K562 (cell line): ENCODE measurements around the gene NPR1. TPM values are rescaled to one million over a fixed set of nuclear protein-coding genes. Genes with fewer than 3 reads are reported as not detected.
"Not testable (repeated sequence)": the region's sequence is repeated elsewhere in the genome, so short reads cannot be mapped to it uniquely, and the experiment has no call there.

Source experiments
- ATAC-seq: fragments of 200-7000 bp; cut with Tn5 transposase; 3 replicates; pipeline ENCODE4 v1.9.1; 2020; ENCODE audit warnings: moderate library complexity
- BruUV-seq: library from RNA; stranded (reverse); fragments of 400-500 nt; replicated peaks from 2 replicates; lab custom pipeline; 2021; lab: Mats Ljungman, UMichigan
- CTCF ChIA-PET: fragments of 300-600 bp; formaldehyde crosslinking; extraction: SDS; loops from one replicate; lab custom pipeline; 2021; ENCODE audit warnings: low intra/inter-chr PET ratio; lab: Yijun Ruan, JAX
- POLR2A ChIA-PET: fragments of 300-600, 350-650 bp; sonication (Branson Sonifier 250); formaldehyde crosslinking; extraction: SDS; loops from one replicate; lab custom pipeline; 2021; ENCODE audit warnings: antibody characterized with exemption, inconsistent platforms; lab: Yijun Ruan, JAX
- DNase-seq, 4 experiments: peaks; one replicate each; pipeline versions ENCODE4 v3.0.0 to v3.0.0-alpha.2; 2011 to 2018; ENCODE audit warnings: low spot score in 3 of 4, mixed read lengths in 3 of 4; ENCODE audit errors: extremely low read depth in 1 of 4
- FAIRE-seq: peaks from 2 replicates; lab custom pipeline; 2011; peaks lifted over from hg19 to GRCh38; lab: Jason Lieb, UNC
- H2AFZ ChIP-seq: 2 replicates; pipeline ENCODE4 v1.6.0; 2011; ENCODE audit warnings: low read depth, low read length, control low read depth, inconsistent platforms
- H3K27ac ChIP-seq: fragments of 200-600 bp; 3 replicates; pipeline ENCODE4 v1.8.0; 2011; ENCODE audit warnings: low read depth, mild to moderate bottlenecking, control low read depth, inconsistent platforms, low read length, moderate library complexity, mixed read lengths; ENCODE audit errors: extremely low read depth
- H3K27me3 ChIP-seq, 2 experiments: fragments of 300-600 bp in 1 of 2; 2 replicates in 1 of 2; 3 replicates in 1 of 2; pipeline versions ENCODE4 v1.6.0 to v1.8.0; 2011; ENCODE audit warnings: inconsistent platforms in 2 of 2, low read length in 2 of 2, mild to moderate bottlenecking in 1 of 2, mixed read lengths in 1 of 2, moderate library complexity in 1 of 2; ENCODE audit not compliant: control insufficient read depth in 2 of 2, insufficient read depth in 2 of 2
- H3K36me3 ChIP-seq: fragments of 300-600 bp; 3 replicates; pipeline ENCODE4 v1.8.0; 2011; ENCODE audit warnings: mild to moderate bottlenecking, low read length, inconsistent platforms; ENCODE audit not compliant: control insufficient read depth, insufficient read depth
- H3K4me1 ChIP-seq, 2 experiments: fragments of 200-600 bp in 1 of 2; replicated peaks in 1 of 2; 2 replicates in 1 of 2; 3 replicates in 1 of 2; pipeline versions ENCODE4 v1.5.1 to v1.8.0; 2011; ENCODE audit warnings: inconsistent platforms in 2 of 2, low read length in 2 of 2, mild to moderate bottlenecking in 1 of 2, mixed read lengths in 1 of 2, moderate library complexity in 1 of 2; ENCODE audit not compliant: control insufficient read depth in 2 of 2, insufficient read depth in 2 of 2
- H3K4me2 ChIP-seq: 2 replicates; pipeline ENCODE4 v1.6.1; 2011; ENCODE audit warnings: low read length, control low read depth, inconsistent platforms, mixed read lengths; ENCODE audit not compliant: insufficient read depth
- H3K4me3 ChIP-seq: fragments of 200-600 bp; sonication (generic), shearing (Covaris generic); 2 replicates; pipeline ENCODE4 v1.5.1; 2016; ENCODE audit warnings: control low read depth, inconsistent platforms
- H3K79me2 ChIP-seq: fragments of 200-600 bp; 3 replicates; pipeline ENCODE4 v1.8.0; 2011; ENCODE audit warnings: low read length, inconsistent platforms; ENCODE audit not compliant: control insufficient read depth, insufficient read depth
- H3K9ac ChIP-seq, 2 experiments: 2 replicates each; pipeline versions ENCODE4 v1.6.0 to v1.6.1; 2011; ENCODE audit warnings: low read depth in 2 of 2, low read length in 2 of 2, control low read depth in 1 of 2, inconsistent platforms in 1 of 2, mild to moderate bottlenecking in 1 of 2, mixed read lengths in 1 of 2; ENCODE audit not compliant: insufficient read depth in 1 of 2
- H3K9me1 ChIP-seq: one replicate; pipeline ENCODE4 v1.6.0; 2011; ENCODE audit warnings: inconsistent platforms, mild to moderate bottlenecking, low read length, moderate library complexity; ENCODE audit not compliant: control insufficient read depth, insufficient read depth
- H3K9me3 ChIP-seq: replicated peaks from 2 replicates; pipeline ENCODE4 v1.5.1; 2011; ENCODE audit warnings: low read depth, low read length, inconsistent platforms; ENCODE audit not compliant: control insufficient read depth, insufficient read depth
- H4K20me1 ChIP-seq: replicated peaks from 2 replicates; pipeline ENCODE4 v1.6.1; 2011; ENCODE audit warnings: low read length, inconsistent platforms, mixed read lengths; ENCODE audit not compliant: control insufficient read depth, insufficient read depth
- MYBL2 ChIP-seq, 2 experiments: fragments of 450-650 bp in 1 of 2; sonication (generic) in 1 of 2; formaldehyde crosslinking in 1 of 2; IDR thresholded peaks; 2 replicates each; pipeline versions ENCODE4 v1.6.1 to v1.8.1; 2017 to 2022; ENCODE audit warnings: borderline replicate concordance in 1 of 2, inconsistent platforms in 1 of 2, low read depth in 1 of 2, mild to moderate bottlenecking in 1 of 2, missing genetic modification reagents in 1 of 2, moderate library complexity in 1 of 2
- RBFOX2 ChIP-seq: fragments of 200-400 bp; formaldehyde crosslinking; IDR thresholded peaks from 2 replicates; pipeline ENCODE4 v1.6.1; 2017; ENCODE audit warnings: low read depth, mild to moderate bottlenecking, low read length, moderate library complexity
- ZNF121 ChIP-seq: sonication (generic); formaldehyde crosslinking; conservative IDR thresholded peaks from 2 replicates; pipeline ENCODE4 v1.8.0; 2022; ENCODE audit warnings: missing genetic modification reagents
- WGBS: fragments of 100-300 bp; shearing (Covaris generic); methylation state at CpG from one replicate; pipeline ENCODE4 v1.1.6; 2016; ENCODE audit warnings: low coverage, mixed read lengths; ENCODE audit not compliant: insufficient coverage; ENCODE audit errors: missing lambda C conversion rate; 5-methylcytosine and 5-hydroxymethylcytosine counted together
- in situ Hi-C: fragments of 300-500 bp; cut with MboI; formaldehyde crosslinking; loops from 4 replicates; pipeline ENCODE4 v1.15.0; 2018; ENCODE audit warnings: inconsistent platforms, mixed read lengths
- intact Hi-C: fragments of 100-400 bp; cut with micrococcal nuclease; formaldehyde crosslinking; loops from 2 replicates; pipeline ENCODE4 v1.14.2; 2022
- polyA plus RNA-seq, 8 experiments: library from polyadenylated mRNA; depleted of rRNA in 4 of 8; stranded (reverse) in 5 of 8; unstranded in 3 of 8; fragments of >200 nt; fragmentation: Nextera tagmentation in 2 of 8; fragmentation: Illumina TruSeq in 1 of 8; extraction: Ambion mirVana in 2 of 8; extraction: Trizol in 1 of 8; gene quantifications; 2 replicates each; pipeline versions ENCODE4 v1.2.1 to v1.2.3, GENCODE V29; 2011 to 2014; ENCODE audit warnings: inconsistent platforms in 1 of 8, missing spikeins in 1 of 8
- total RNA-seq, 7 experiments: library from RNA; depleted of rRNA in 6 of 7; stranded (reverse); fragments of >200 nt in 6 of 7; fragmentation: Illumina TruSeq in 2 of 7; extraction: Trizol in 2 of 7; gene quantifications; 2 replicates each; pipeline versions ENCODE4 v1.2.1 to v1.2.3, GENCODE V29; 2011 to 2021; ENCODE audit warnings: low replicate concordance in 1 of 7

NPR1 gene
- total and polyA plus RNA-seq, 9 of the 15 experiments (the other 6 are each of a cell fraction or from before 2014, with no cell fraction given) = 0.05 to 0.16 (median 0.06) TPM; not detected in 6

GRCh38 chr1:153667439-153667838 lies 11.0 kb upstream of the NPR1 start (continued):
- TF ChIP-seq MYBL2 (IDR thresholded peaks at IDR 0.05; ENCODE audit: low read depth) (no peak), MYBL2 (CRISPR knock-in tag; IDR thresholded peaks at IDR 0.05; ENCODE audit: borderline replicate concordance) (no peak)

- H4K20me1 ChIP-seq, BruUV-seq, H3K27ac ChIP-seq, H3K4me1 ChIP-seq, ATAC-seq, H3K4me3 ChIP-seq, H3K9ac ChIP-seq, H2AFZ ChIP-seq, in situ Hi-C loops, H3K27me3 ChIP-seq, H3K9me1 ChIP-seq, CTCF ChIA-PET, FAIRE-seq, DNase-seq, intact Hi-C loops, H3K9me3 ChIP-seq, H3K4me2 ChIP-seq: not testable (repeated sequence)
- peaks cover 68% of the 10 kb centered on the region for H3K36me3 ChIP-seq
- peaks cover 37% of the 10 kb centered on the region for H3K79me2 ChIP-seq
- POLR2A ChIA-PET = interaction anchor here (0.7 to 4.8 kb wide), 2 partner anchors 10 to 61 kb away, joined by 3 to 26 read pairs; partner anchors contain the start of gene SNAPIN
- TF ChIP-seq RBFOX2 (peak; percentile 42), ZNF121 (CRISPR knock-in tag) (peak; percentile 82)
- WGBS = 96% methylated on average over 6 of the region's 8 CpGs
These were observed 9.8 kb upstream of the NPR1 start for GRCh38 chr1:153668672-153669071.
